ENCODE data around the gene CPE.

- TF ChIP-seq CTCF (IDR thresholded peaks at IDR 0.05), result no peak
- TF ChIP-seq ZFX (IDR thresholded peaks at IDR 0.05; ENCODE audit: borderline replicate concordance), result no peak
Observed at GRCh38 chr4:165522050-165522449, 143.2 kb downstream of the CPE start.

All from 22Rv1 (cell line).